ENCODE measurements around the gene GJD4. TPM values are rescaled to one million over a fixed set of nuclear protein-coding genes. Genes with fewer than 3 reads are reported as not detected.

The GJD4 gene
- not detected for total RNA-seq

GRCh38 chr10:35605191-35605590 is at the start of gene GJD4:
Gene GJD4, plus strand, starts transcription at chr10:35605341. Its CDS starts 227 bp downstream, at chr10:35605568.
- no peaks in the 10 kb centered on the region for H3K36me3 ChIP-seq
- 47 to 64% methylated on average over 5 of the region's 8 CpGs for WGBS, 2 donors
- no peak within 1 kb of the TSS for H3K4me3 ChIP-seq
- intact Hi-C loops (cut with DNase I): no loop called here
- TF ChIP-seq CTCF (IDR thresholded peaks at IDR 0.05) (no peak), POLR2A (IDR thresholded peaks at IDR 0.05) (no peak)
- no peak within 1 kb of the TSS for H3K27ac ChIP-seq
- H3K4me1 ChIP-seq: peaks cover 0 to 13% (median 5%) of the 10 kb centered on the region in 3 donors
- peaks cover 5 to 92% (median 9%) of the 10 kb centered on the region in 4 donors for H3K27me3 ChIP-seq
- no peak for DNase-seq
- no peaks in the 10 kb centered on the region for H3K9me3 ChIP-seq

- no peak overlapping the region for H3K27ac ChIP-seq
- H3K9me3 ChIP-seq: no peaks in the 10 kb centered on the region
- DNase-seq: no peak
- peaks cover 0 to 67% (median 6%) of the 10 kb centered on the region in 3 donors for H3K36me3 ChIP-seq
- H3K4me3 ChIP-seq: no peak overlapping the region
- intact Hi-C loops (cut with DNase I): no loop called here
- no peaks in the 10 kb centered on the region for H3K27me3 ChIP-seq
- no peaks in the 10 kb centered on the region for H3K4me1 ChIP-seq
- WGBS, 2 donors: 92 to 99% methylated on average over 6 of the region's 6 CpGs
- TF ChIP-seq POLR2A (IDR thresholded peaks at IDR 0.05): no peak
- no peak for TF ChIP-seq CTCF (IDR thresholded peaks at IDR 0.05)
Observed at GRCh38 chr10:35555962-35556930, 48.9 kb upstream of the GJD4 start.

- DNase-seq: no peak
- H3K36me3 ChIP-seq: peaks cover 0 to 69% (median 0%) of the 10 kb centered on the region in 3 donors
- no peaks in the 10 kb centered on the region for H3K4me1 ChIP-seq
- TF ChIP-seq POLR2A (IDR thresholded peaks at IDR 0.05) (no peak), CTCF (IDR thresholded peaks at IDR 0.05) (no peak)
- H3K27ac ChIP-seq: no peak overlapping the region
- WGBS, 2 donors: 88 to 93% methylated on average over 1 of the region's 1 CpG
- intact Hi-C loops (cut with DNase I): no loop called here
- H3K27me3 ChIP-seq: no peaks in the 10 kb centered on the region
- H3K4me3 ChIP-seq: no peak overlapping the region
- no peaks in the 10 kb centered on the region for H3K9me3 ChIP-seq
Observed at GRCh38 chr10:35558276-35558675, 46.9 kb upstream of the GJD4 start.

GRCh38 chr10:35559416-35559815 is 45.7 kb upstream of the GJD4 start:
- Histone ChIP-seq H3K27ac (no peak overlapping the region), H3K36me3 (peaks cover 0 to 64% (median 0%) of the 10 kb centered on the region in 3 donors), H3K4me1 (peaks cover 0 to 6% (median 3%) of the 10 kb centered on the region in 3 donors), H3K4me3 (no peak overlapping the region), H3K9me3 (no peaks in the 10 kb centered on the region), H3K27me3 (no peaks in the 10 kb centered on the region)
- TF ChIP-seq POLR2A (IDR thresholded peaks at IDR 0.05) (no peak), CTCF (IDR thresholded peaks at IDR 0.05) (no peak)
- intact Hi-C loops (cut with DNase I): no loop called here
- WGBS, 2 donors: 92 to 93% methylated on average over 4 of the region's 5 CpGs
- DNase-seq: no peak

- H3K4me1 ChIP-seq: peaks cover 0 to 18% (median 11%) of the 10 kb centered on the region in 3 donors
- no peak overlapping the region for H3K27ac ChIP-seq
- 75 to 93% methylated on average over 3 to 4 of the region's 5 CpGs for WGBS, 2 donors
- no peaks in the 10 kb centered on the region for H3K27me3 ChIP-seq
- no peak for DNase-seq
- TF ChIP-seq CTCF (IDR thresholded peaks at IDR 0.05) (no peak), POLR2A (IDR thresholded peaks at IDR 0.05) (no peak)
- intact Hi-C loops (cut with DNase I): loop anchor here (10.0 kb wide), 1 partner anchor 317 kb away; no protein-coding TSS in a partner anchor
- no peaks in the 10 kb centered on the region for H3K9me3 ChIP-seq
- peaks cover 0 to 64% (median 9%) of the 10 kb centered on the region in 3 donors for H3K36me3 ChIP-seq
- no peak overlapping the region for H3K4me3 ChIP-seq
Observed at GRCh38 chr10:35561715-35562114, 43.4 kb upstream of the GJD4 start.

Measured in esophagus squamous epithelium (tissue), 5 donors.